Measurements from ENCODE around the gene TRIM71.

The TRIM71 gene

GRCh38 chr3:32832193-32832592, 14.4 kb downstream of the TRIM71 start:
- no peaks in the 10 kb centered on the region for H3K9me3 ChIP-seq (ENCODE audit: control insufficient read depth, low read length)
- peaks cover 48% of the 10 kb centered on the region for H3K4me1 ChIP-seq (ENCODE audit: control insufficient read depth, insufficient read depth, low read length)
- no peak overlapping the region for H3K27ac ChIP-seq (ENCODE audit: insufficient read depth, low read depth, low read length, poor library complexity, severe bottlenecking)
- no peaks in the 10 kb centered on the region for H3K36me3 ChIP-seq (ENCODE audit: control insufficient read depth, insufficient read depth, low read length)
- 90 to 93% methylated on average over 4 of the region's 4 CpGs for WGBS, 2 experiments
- no peaks in the 10 kb centered on the region for H3K27me3 ChIP-seq (ENCODE audit: control insufficient read depth, insufficient read depth, low read length, poor library complexity, severe bottlenecking)
- H3K4me3 ChIP-seq (ENCODE audit: insufficient read depth, low read depth, low read length): no peak overlapping the region

- H3K27ac ChIP-seq (ENCODE audit: insufficient read depth, low read depth, low read length, poor library complexity, severe bottlenecking): no peak overlapping the region
- peaks cover 66% of the 10 kb centered on the region for H3K4me1 ChIP-seq (ENCODE audit: control insufficient read depth, insufficient read depth, low read length)
- no peak overlapping the region for H3K4me3 ChIP-seq (ENCODE audit: insufficient read depth, low read depth, low read length)
- 47 to 58% methylated on average over 2 of the region's 2 CpGs for WGBS, 2 experiments
- no peaks in the 10 kb centered on the region for H3K27me3 ChIP-seq (ENCODE audit: control insufficient read depth, insufficient read depth, low read length, poor library complexity, severe bottlenecking)
- H3K9me3 ChIP-seq (ENCODE audit: control insufficient read depth, low read length): no peaks in the 10 kb centered on the region
- no peaks in the 10 kb centered on the region for H3K36me3 ChIP-seq (ENCODE audit: control insufficient read depth, insufficient read depth, low read length)
These were observed 17.2 kb downstream of the TRIM71 start for GRCh38 chr3:32835049-32835371.

GRCh38 chr3:32835961-32836360, 18.2 kb downstream of the TRIM71 start:
- WGBS, 2 experiments: 0% methylated on average over 4 of the region's 4 CpGs
- Histone ChIP-seq H3K27me3 (ENCODE audit: control insufficient read depth, insufficient read depth, low read length, poor library complexity, severe bottlenecking) (no peaks in the 10 kb centered on the region), H3K4me1 (ENCODE audit: control insufficient read depth, insufficient read depth, low read length) (peaks cover 76% of the 10 kb centered on the region), H3K4me3 (ENCODE audit: insufficient read depth, low read depth, low read length) (no peak overlapping the region), H3K27ac (ENCODE audit: insufficient read depth, low read depth, low read length, poor library complexity, severe bottlenecking) (no peak overlapping the region), H3K9me3 (ENCODE audit: control insufficient read depth, low read length) (no peaks in the 10 kb centered on the region), H3K36me3 (ENCODE audit: control insufficient read depth, insufficient read depth, low read length) (no peaks in the 10 kb centered on the region)

- H3K4me1 ChIP-seq (ENCODE audit: control insufficient read depth, insufficient read depth, low read length): peaks cover 80% of the 10 kb centered on the region
- no peaks in the 10 kb centered on the region for H3K27me3 ChIP-seq (ENCODE audit: control insufficient read depth, insufficient read depth, low read length, poor library complexity, severe bottlenecking)
- no peak overlapping the region for H3K4me3 ChIP-seq (ENCODE audit: insufficient read depth, low read depth, low read length)
- H3K9me3 ChIP-seq (ENCODE audit: control insufficient read depth, low read length): no peaks in the 10 kb centered on the region
- H3K36me3 ChIP-seq (ENCODE audit: control insufficient read depth, insufficient read depth, low read length): no peaks in the 10 kb centered on the region
- no peak overlapping the region for H3K27ac ChIP-seq (ENCODE audit: insufficient read depth, low read depth, low read length, poor library complexity, severe bottlenecking)
- WGBS, 2 experiments: 29 to 34% methylated on average over 4 of the region's 4 CpGs
These were observed 18.8 kb downstream of the TRIM71 start for GRCh38 chr3:32836601-32837000.

GRCh38 chr3:32837366-32837765, 19.6 kb downstream of the TRIM71 start:
- Histone ChIP-seq H3K36me3 (ENCODE audit: control insufficient read depth, insufficient read depth, low read length) (no peaks in the 10 kb centered on the region), H3K9me3 (ENCODE audit: control insufficient read depth, low read length) (no peaks in the 10 kb centered on the region), H3K27ac (ENCODE audit: insufficient read depth, low read depth, low read length, poor library complexity, severe bottlenecking) (peak overlapping the region; percentile 60), H3K4me3 (ENCODE audit: insufficient read depth, low read depth, low read length) (peak overlapping the region; percentile 8), H3K27me3 (ENCODE audit: control insufficient read depth, insufficient read depth, low read length, poor library complexity, severe bottlenecking) (no peaks in the 10 kb centered on the region), H3K4me1 (ENCODE audit: control insufficient read depth, insufficient read depth, low read length) (peaks cover 88% of the 10 kb centered on the region)
- WGBS, 2 experiments: 20 to 28% methylated on average over 11 of the region's 11 CpGs

- Histone ChIP-seq H3K27ac (ENCODE audit: insufficient read depth, low read depth, low read length, poor library complexity, severe bottlenecking) (peak overlapping the region; percentile 60), H3K4me3 (ENCODE audit: insufficient read depth, low read depth, low read length) (no peak overlapping the region), H3K36me3 (ENCODE audit: control insufficient read depth, insufficient read depth, low read length) (no peaks in the 10 kb centered on the region), H3K27me3 (ENCODE audit: control insufficient read depth, insufficient read depth, low read length, poor library complexity, severe bottlenecking) (no peaks in the 10 kb centered on the region), H3K9me3 (ENCODE audit: control insufficient read depth, low read length) (no peaks in the 10 kb centered on the region), H3K4me1 (ENCODE audit: control insufficient read depth, insufficient read depth, low read length) (peaks cover 92% of the 10 kb centered on the region)
- 12 to 26% methylated on average over 4 to 5 of the region's 5 CpGs for WGBS, 2 experiments
These were observed 20.0 kb downstream of the TRIM71 start for GRCh38 chr3:32837789-32838188.

- peaks cover 91% of the 10 kb centered on the region for H3K4me1 ChIP-seq (ENCODE audit: control insufficient read depth, insufficient read depth, low read length)
- peak overlapping the region; percentile 92 for H3K27ac ChIP-seq (ENCODE audit: insufficient read depth, low read depth, low read length, poor library complexity, severe bottlenecking)
- peak overlapping the region; percentile 3 for H3K4me3 ChIP-seq (ENCODE audit: insufficient read depth, low read depth, low read length)
- H3K27me3 ChIP-seq (ENCODE audit: control insufficient read depth, insufficient read depth, low read length, poor library complexity, severe bottlenecking): no peaks in the 10 kb centered on the region
- 30 to 44% methylated on average over 4 of the region's 4 CpGs for WGBS, 2 experiments
- no peaks in the 10 kb centered on the region for H3K36me3 ChIP-seq (ENCODE audit: control insufficient read depth, insufficient read depth, low read length)
- H3K9me3 ChIP-seq (ENCODE audit: control insufficient read depth, low read length): no peaks in the 10 kb centered on the region
These were observed 21.9 kb downstream of the TRIM71 start for GRCh38 chr3:32839714-32840085.

GRCh38 chr3:32840086-32840841, 22.5 kb downstream of the TRIM71 start:
- no peaks in the 10 kb centered on the region for H3K27me3 ChIP-seq (ENCODE audit: control insufficient read depth, insufficient read depth, low read length, poor library complexity, severe bottlenecking)
- H3K4me1 ChIP-seq (ENCODE audit: control insufficient read depth, insufficient read depth, low read length): peaks cover 91% of the 10 kb centered on the region
- WGBS, 2 experiments: 3 to 7% methylated on average over 4 to 5 of the region's 5 CpGs
- peak overlapping the region; percentile 92 for H3K27ac ChIP-seq (ENCODE audit: insufficient read depth, low read depth, low read length, poor library complexity, severe bottlenecking)
- no peaks in the 10 kb centered on the region for H3K9me3 ChIP-seq (ENCODE audit: control insufficient read depth, low read length)
- H3K4me3 ChIP-seq (ENCODE audit: insufficient read depth, low read depth, low read length): peak overlapping the region; percentile 3
- no peaks in the 10 kb centered on the region for H3K36me3 ChIP-seq (ENCODE audit: control insufficient read depth, insufficient read depth, low read length)

GRCh38 chr3:32841341-32841740, 23.5 kb downstream of the TRIM71 start:
- H3K27me3 ChIP-seq (ENCODE audit: control insufficient read depth, insufficient read depth, low read length, poor library complexity, severe bottlenecking): no peaks in the 10 kb centered on the region
- no peaks in the 10 kb centered on the region for H3K9me3 ChIP-seq (ENCODE audit: control insufficient read depth, low read length)
- H3K4me3 ChIP-seq (ENCODE audit: insufficient read depth, low read depth, low read length): no peak overlapping the region
- H3K27ac ChIP-seq (ENCODE audit: insufficient read depth, low read depth, low read length, poor library complexity, severe bottlenecking): no peak overlapping the region
- H3K4me1 ChIP-seq (ENCODE audit: control insufficient read depth, insufficient read depth, low read length): peaks cover 83% of the 10 kb centered on the region
- no peaks in the 10 kb centered on the region for H3K36me3 ChIP-seq (ENCODE audit: control insufficient read depth, insufficient read depth, low read length)
- WGBS, 2 experiments: 61 to 66% methylated on average over 11 to 12 of the region's 12 CpGs

GRCh38 chr3:32841867-32842470, 24.2 kb downstream of the TRIM71 start:
- Histone ChIP-seq H3K27me3 (ENCODE audit: control insufficient read depth, insufficient read depth, low read length, poor library complexity, severe bottlenecking) (no peaks in the 10 kb centered on the region), H3K9me3 (ENCODE audit: control insufficient read depth, low read length) (no peaks in the 10 kb centered on the region), H3K36me3 (ENCODE audit: control insufficient read depth, insufficient read depth, low read length) (no peaks in the 10 kb centered on the region), H3K4me1 (ENCODE audit: control insufficient read depth, insufficient read depth, low read length) (peaks cover 79% of the 10 kb centered on the region), H3K4me3 (ENCODE audit: insufficient read depth, low read depth, low read length) (no peak overlapping the region), H3K27ac (ENCODE audit: insufficient read depth, low read depth, low read length, poor library complexity, severe bottlenecking) (peak overlapping the region; percentile 94)
- 48 to 56% methylated on average over 5 of the region's 5 CpGs for WGBS, 2 experiments

Measured in ectodermal cell (in vitro differentiated cells).